C4-2B (cell line): ENCODE data around the gene UQCRC2.
"Not testable (repeated sequence)": the region's sequence is repeated elsewhere in the genome, so short reads cannot be mapped to it uniquely, and the experiment has no call there.

Experiments
- CTCF ChIP-seq: fragments of 450-650 bp; conservative IDR thresholded peaks from 2 replicates; pipeline ENCODE4 v1.5.1; 2017; ENCODE audit warnings: mild to moderate bottlenecking
- ZFX ChIP-seq: fragments of 450-650 bp; IDR thresholded peaks from 2 replicates; pipeline ENCODE4 v1.6.1; 2017

- not testable (repeated sequence) for TF ChIP-seq CTCF, ZFX
These were observed 20.5 kb upstream of the UQCRC2 start for GRCh38 chr16:21932650-21933049.
